HG02588 (cell line): ENCODE measurements around the gene SUFU.
"Not testable (repeated sequence)": the region's sequence is repeated elsewhere in the genome, so short reads cannot be mapped to it uniquely, and the experiment has no call there.

ENCODE experiments used
- ATAC-seq: cut with Tn5 transposase; IDR thresholded peaks from one replicate; pipeline ENCODE4 v1.9.1; 2021; ENCODE audit warnings: mild to moderate bottlenecking, moderate library complexity; ENCODE audit not compliant: unreplicated experiment

Gene SUFU

GRCh38 chr10:102511583-102512274, 8.0 kb downstream of the SUFU start:
- peak; percentile 72 for ATAC-seq

- ATAC-seq, result no peak
These were observed 10.9 kb downstream of the SUFU start for GRCh38 chr10:102514487-102515311.

GRCh38 chr10:102515724-102516123, 12.0 kb downstream of the SUFU start:
- no peak for ATAC-seq

GRCh38 chr10:102517553-102517952, 13.8 kb downstream of the SUFU start:
- ATAC-seq, result no peak

GRCh38 chr10:102519246-102519825, 15.6 kb downstream of the SUFU start:
- no peak for ATAC-seq

GRCh38 chr10:102522874-102523249, 19.1 kb downstream of the SUFU start:
- ATAC-seq, result no peak

- no peak for ATAC-seq
These were observed 19.7 kb downstream of the SUFU start for GRCh38 chr10:102523250-102524029.

- ATAC-seq, result no peak
These were observed 21.0 kb downstream of the SUFU start for GRCh38 chr10:102524746-102525145.

GRCh38 chr10:102527546-102527945, 23.8 kb downstream of the SUFU start:
- no peak for ATAC-seq

- no peak for ATAC-seq
These were observed 30.6 kb downstream of the SUFU start for GRCh38 chr10:102534333-102534732.

- ATAC-seq, result not testable (repeated sequence)
These were observed 31.2 kb downstream of the SUFU start for GRCh38 chr10:102534966-102535365.

GRCh38 chr10:102535481-102536147, 31.8 kb downstream of the SUFU start:
- ATAC-seq, result no peak

GRCh38 chr10:102537367-102537766, 33.6 kb downstream of the SUFU start:
- no peak for ATAC-seq

- no peak for ATAC-seq
These were observed 34.2 kb downstream of the SUFU start for GRCh38 chr10:102537948-102538347.

GRCh38 chr10:102538811-102539210, 35.0 kb downstream of the SUFU start:
- no peak for ATAC-seq

GRCh38 chr10:102540023-102540422, 36.3 kb downstream of the SUFU start:
- peak; percentile 71 for ATAC-seq

GRCh38 chr10:102542800-102543418, 39.1 kb downstream of the SUFU start:
- no peak for ATAC-seq

- ATAC-seq, result no peak
These were observed 41.6 kb downstream of the SUFU start for GRCh38 chr10:102545265-102545871.

- no peak for ATAC-seq
These were observed 42.2 kb downstream of the SUFU start for GRCh38 chr10:102545997-102546396.
